OCI-LY3 (cell line): Measurements from ENCODE around the gene BBX.
"Not testable (repeated sequence)": the region's sequence is repeated elsewhere in the genome, so short reads cannot be mapped to it uniquely, and the experiment has no call there.

Experiments
- H2AFZ ChIP-seq: fragments of 200-600, 300-600 bp; shearing (Covaris generic); 2 replicates; pipeline ENCODE4 v1.6.0; 2014; ENCODE audit warnings: antibody characterized with exemption, low read depth, low read length
- H3K27ac ChIP-seq: fragments of 200-600, 300-600 bp; sonication (generic); 2 replicates; pipeline ENCODE4 v1.5.1; 2014; ENCODE audit warnings: mild to moderate bottlenecking, low read length, moderate library complexity, mixed read lengths
- H3K27me3 ChIP-seq: fragments of 200-600, 300-600 bp; sonication (generic); 2 replicates; pipeline ENCODE4 v1.6.1; 2014; ENCODE audit warnings: low read depth, low read length, mixed read lengths
- H3K36me3 ChIP-seq: fragments of 200-600, 300-600 bp; sonication (generic); replicated peaks from 2 replicates; pipeline ENCODE3; 2014; ENCODE audit warnings: low read depth, low read length, mixed read lengths
- H3K4me1 ChIP-seq: fragments of 300-600, 200-600 bp; sonication (generic); 2 replicates; pipeline ENCODE4 v1.6.1; 2014; ENCODE audit warnings: low read length, mixed read lengths
- H3K4me2 ChIP-seq: fragments of 200-600, 300-600 bp; sonication (generic); 2 replicates; pipeline ENCODE4 v1.6.1; 2014; ENCODE audit warnings: low read length, mixed read lengths
- H3K4me3 ChIP-seq: fragments of 300-600, 200-600 bp; sonication (generic); 2 replicates; pipeline ENCODE4 v1.5.1; 2014; ENCODE audit warnings: antibody characterized with exemption, mild to moderate bottlenecking, low read length, moderate library complexity
- H3K79me2 ChIP-seq: fragments of 300-600, 200-600 bp; shearing (Covaris generic); 2 replicates; pipeline ENCODE4 v1.6.1; 2014; ENCODE audit warnings: mild to moderate bottlenecking, low read length, mixed read lengths
- H3K9ac ChIP-seq: fragments of 300-600, 200-600 bp; shearing (Covaris generic); 2 replicates; pipeline ENCODE4 v1.6.0; 2014; ENCODE audit warnings: mild to moderate bottlenecking, low read length, moderate library complexity
- H3K9me3 ChIP-seq: fragments of 200-600, 300-600 bp; shearing (Covaris generic); 2 replicates; pipeline ENCODE4 v1.6.1; 2014; ENCODE audit warnings: low read length, mixed read lengths; ENCODE audit not compliant: insufficient read depth
- H4K20me1 ChIP-seq: fragments of 200-600, 300-600 bp; sonication (generic); 2 replicates; pipeline ENCODE4 v1.6.1; 2016; ENCODE audit warnings: low read length, mixed read lengths; ENCODE audit not compliant: insufficient read depth
- CTCF ChIP-seq: fragments of 200-600, 300-600 bp; sonication (generic); IDR thresholded peaks from 2 replicates; pipeline ENCODE4 v1.5.1; 2014; ENCODE audit warnings: antibody characterized with exemption, low read length, low read depth
- EZH2phosphoT487 ChIP-seq: fragments of 200-600 bp; shearing (Covaris generic); IDR thresholded peaks from 2 replicates; pipeline ENCODE4 v1.6.1; 2018; ENCODE audit warnings: antibody characterized with exemption, mixed run types, low read depth

Gene BBX

GRCh38 chr3:107560166-107560565, 37.4 kb downstream of the BBX start:
- Histone ChIP-seq H3K27me3 (no peaks in the 10 kb centered on the region), H3K9me3 (no peaks in the 10 kb centered on the region), H3K36me3 (no peaks in the 10 kb centered on the region), H3K4me3 (no peak overlapping the region), H2AFZ (no peak overlapping the region), H4K20me1 (peaks cover 36% of the 10 kb centered on the region), H3K4me1 (peaks cover 5% of the 10 kb centered on the region), H3K79me2 (no peaks in the 10 kb centered on the region), H3K9ac (no peak overlapping the region), H3K27ac (no peak overlapping the region), H3K4me2 (no peak overlapping the region)
- no peak for TF ChIP-seq EZH2phosphoT487
- TF ChIP-seq CTCF, result no peak

GRCh38 chr3:107561980-107562379, 39.2 kb downstream of the BBX start:
- Histone ChIP-seq H3K9ac (no peak overlapping the region), H4K20me1 (peaks cover 31% of the 10 kb centered on the region), H3K4me3 (no peak overlapping the region), H3K9me3 (no peaks in the 10 kb centered on the region), H2AFZ (no peak overlapping the region), H3K4me1 (no peaks in the 10 kb centered on the region), H3K27me3 (no peaks in the 10 kb centered on the region), H3K4me2 (no peak overlapping the region), H3K27ac (no peak overlapping the region), H3K79me2 (no peaks in the 10 kb centered on the region), H3K36me3 (no peaks in the 10 kb centered on the region)
- no peak for TF ChIP-seq EZH2phosphoT487
- no peak for TF ChIP-seq CTCF

- Histone ChIP-seq H3K9ac (no peak overlapping the region), H3K27me3 (no peaks in the 10 kb centered on the region), H3K4me1 (no peaks in the 10 kb centered on the region), H3K36me3 (no peaks in the 10 kb centered on the region), H2AFZ (no peak overlapping the region), H3K9me3 (no peaks in the 10 kb centered on the region), H3K4me2 (no peak overlapping the region), H4K20me1 (peaks cover 33% of the 10 kb centered on the region), H3K27ac (no peak overlapping the region), H3K4me3 (no peak overlapping the region), H3K79me2 (no peaks in the 10 kb centered on the region)
- TF ChIP-seq CTCF (no peak), EZH2phosphoT487 (no peak)
These were observed 40.3 kb downstream of the BBX start for GRCh38 chr3:107562969-107563529.

- H3K9ac ChIP-seq, H3K4me2 ChIP-seq, H2AFZ ChIP-seq, H3K4me1 ChIP-seq, H3K36me3 ChIP-seq, H3K27ac ChIP-seq, H3K4me3 ChIP-seq, H3K9me3 ChIP-seq, H3K27me3 ChIP-seq, H3K79me2 ChIP-seq: not testable (repeated sequence)
- peaks cover 25% of the 10 kb centered on the region for H4K20me1 ChIP-seq
These were observed 42.5 kb downstream of the BBX start for GRCh38 chr3:107565244-107565643.

GRCh38 chr3:107571089-107571488, 48.3 kb downstream of the BBX start:
- H3K4me2 ChIP-seq, H3K4me3 ChIP-seq, H3K36me3 ChIP-seq, H3K9me3 ChIP-seq, H3K4me1 ChIP-seq, H4K20me1 ChIP-seq, H2AFZ ChIP-seq, H3K79me2 ChIP-seq, H3K27me3 ChIP-seq, H3K27ac ChIP-seq, H3K9ac ChIP-seq: not testable (repeated sequence)

- not testable (repeated sequence) for H3K9ac ChIP-seq, H3K27me3 ChIP-seq, H3K4me2 ChIP-seq, H3K4me3 ChIP-seq, H3K9me3 ChIP-seq, H3K27ac ChIP-seq, H4K20me1 ChIP-seq, H2AFZ ChIP-seq, H3K4me1 ChIP-seq, H3K36me3 ChIP-seq, H3K79me2 ChIP-seq
These were observed 48.7 kb downstream of the BBX start for GRCh38 chr3:107571492-107571891.
